A549 treated with CORT108297 at 1 μM for 4 hours (cell line): ENCODE data around the gene DIPK1A. TPM values are rescaled to one million over a fixed set of nuclear protein-coding genes. Genes with fewer than 3 reads are reported as not detected.

Source experiments
- total RNA-seq: library from RNA; stranded (reverse); fragments of 200-300 nt; extraction: Qiagen RNA extraction; gene quantifications from 5 replicates; pipeline ENCODE4 v1.2.3, GENCODE V29; 2022

Gene DIPK1A
- 8.1 to 10.1 TPM (median 9.7 TPM) in 5 replicates for total RNA-seq

GRCh38 chr1:92961131-92961895 lies at the start of gene DIPK1A:
DIPK1A (minus strand) TSS chr1:92961462; CDS start chr1:92961429, 33 bp downstream.

DNA sequence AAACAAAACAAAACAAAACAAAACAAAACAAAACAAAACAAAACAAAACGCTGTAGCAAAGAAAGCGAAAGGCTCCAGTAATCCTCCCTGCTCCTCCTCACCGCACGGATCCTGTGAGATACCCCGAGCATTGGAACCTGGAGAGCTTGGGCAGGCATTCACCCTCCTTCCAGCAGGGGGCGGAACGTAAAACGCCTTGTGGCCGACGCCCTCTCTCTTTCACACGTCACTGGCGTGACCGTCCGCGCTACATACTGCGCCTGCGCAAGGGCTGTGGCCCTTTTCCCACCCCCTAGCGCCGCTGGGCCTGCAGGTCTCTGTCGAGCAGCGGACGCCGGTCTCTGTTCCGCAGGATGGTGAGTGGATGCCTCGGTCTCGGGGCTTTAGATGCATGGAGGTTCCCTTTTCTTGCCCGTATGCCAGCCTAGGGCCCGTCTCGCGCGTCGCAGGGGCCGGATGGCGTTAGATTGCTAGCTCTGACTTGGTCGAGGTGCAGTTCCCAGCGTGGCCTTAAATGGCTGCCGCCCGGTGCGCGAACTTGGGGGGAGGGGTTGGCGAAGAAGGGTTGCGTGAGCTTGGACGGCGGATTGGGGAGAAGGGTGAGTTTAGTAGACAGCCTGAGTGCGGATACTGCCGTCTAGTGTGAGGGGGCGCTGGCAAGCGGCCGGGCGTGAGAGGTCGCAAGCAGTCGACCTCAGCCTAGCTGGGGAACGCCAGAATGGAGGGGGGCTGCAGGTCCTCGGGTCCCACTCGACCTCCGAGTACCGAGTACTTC lies 129.3 kb downstream of the DIPK1A start, which contains the start of gene RPL5:
RPL5 (plus strand) TSS at position 279 of the 775 bp plus-strand sequence; CDS start at position 354, 75 bp downstream.

Other genes with a start within 250 kb of the DIPK1A start
- 3.9 to 8.3 TPM (median 6.0 TPM) in 5 replicates for gene EVI5, start 176.4 kb downstream of the DIPK1A start, total RNA-seq
- gene RPL5, start 129.4 kb downstream of the DIPK1A start, total RNA-seq, result 1,107 to 1,187 TPM (median 1,150 TPM) in 5 replicates
- gene MTF2, start 117.8 kb upstream of the DIPK1A start, total RNA-seq, result 9.5 to 15.7 TPM (median 12.9 TPM) in 5 replicates
- gene TMED5, start 219.0 kb upstream of the DIPK1A start, total RNA-seq, result 29.8 to 38.1 TPM (median 34.7 TPM) in 5 replicates
- 4.8 to 9.5 TPM (median 5.3 TPM) in 5 replicates for gene CCDC18, start 219.3 kb upstream of the DIPK1A start, total RNA-seq